ENCODE data around the gene ANGPTL8. TPM values are rescaled to one million over a fixed set of nuclear protein-coding genes. Genes with fewer than 3 reads are reported as not detected.
A peak's percentile ranks its signal among the peaks of the same experiment; 100 is the strongest.

The ANGPTL8 gene
- polyA plus RNA-seq, 6 donors from 2014 or later, result not detected

DNA sequence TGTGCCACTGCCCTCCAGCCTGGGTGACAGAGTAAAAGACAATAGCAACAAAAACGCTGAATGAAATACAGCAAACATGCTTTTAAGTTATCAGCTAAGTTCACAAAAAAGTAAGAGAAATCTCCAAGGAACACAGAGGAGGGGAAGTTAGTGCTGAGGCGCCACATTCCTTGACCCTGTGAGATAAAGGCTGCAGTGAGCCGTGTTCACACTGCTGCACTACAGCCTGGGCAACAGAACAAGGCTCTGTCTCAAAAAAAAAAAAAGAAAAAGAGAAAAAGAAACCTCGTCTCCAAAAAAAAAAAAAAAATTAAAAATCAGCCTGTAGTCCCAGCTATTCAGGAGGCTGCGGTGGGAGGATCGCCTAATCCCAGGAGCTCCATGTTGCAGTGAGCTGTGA is 39.3 kb downstream of the ANGPTL8 start:
- Mint-ChIP-seq H3K27me3 (peaks cover 23 to 47% (median 25%) of the 10 kb centered on the region in 3 donors), H3K4me1 (peaks cover 4 to 8% (median 6%) of the 10 kb centered on the region in 3 donors), H3K4me3 (no peak overlapping the region), H3K9me3 (peaks cover 5 to 19% (median 11%) of the 10 kb centered on the region in 7 donors), H3K36me3 (peaks cover 0 to 6% of the 10 kb centered on the region in 2 donors), H3K27ac (no peak overlapping the region)
- ATAC-seq (ENCODE audit: low read depth in 2 of 2) (no peak), DNase-seq (no peak)

DNA sequence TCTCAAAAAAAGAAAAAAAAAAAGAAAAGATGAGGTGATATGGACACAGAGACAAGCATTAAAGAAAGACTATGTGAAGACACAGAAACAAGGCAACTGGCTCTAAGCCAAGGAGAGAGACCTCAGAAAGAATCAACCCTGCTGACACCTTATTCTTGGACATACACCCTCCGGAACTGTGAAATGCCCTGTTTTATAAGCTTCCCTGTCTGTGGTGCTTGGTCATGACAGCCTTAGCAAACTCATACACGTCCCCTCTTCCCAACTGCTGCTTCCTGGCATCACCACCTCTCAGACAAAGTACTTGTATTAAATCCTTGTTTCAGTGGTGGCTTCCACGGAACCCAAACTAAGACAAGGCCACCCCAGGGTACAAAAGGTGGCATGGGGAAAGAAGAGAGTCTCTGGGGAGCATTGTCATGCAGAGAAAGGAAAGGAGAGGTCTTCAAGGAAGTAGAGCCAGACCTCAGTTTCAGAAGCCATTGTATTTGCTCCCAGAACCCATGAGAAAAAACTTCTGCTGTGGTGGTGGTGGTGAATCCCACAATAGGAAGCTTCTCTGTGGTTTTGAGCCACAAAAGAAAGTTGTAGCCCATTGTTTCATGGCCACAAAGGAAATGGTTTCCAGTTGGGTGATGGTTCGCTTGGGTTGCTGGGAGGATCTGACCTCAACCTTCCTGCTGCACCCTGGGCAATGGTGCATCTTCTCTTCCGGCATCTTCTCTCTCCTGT is 40.3 kb downstream of the ANGPTL8 start:
- Mint-ChIP-seq H3K27me3 (peaks cover 22 to 41% (median 23%) of the 10 kb centered on the region in 3 donors), H3K27ac (no peak overlapping the region), H3K9me3 (peaks cover 5 to 19% (median 11%) of the 10 kb centered on the region in 7 donors), H3K4me3 (peak overlapping the region in 3 of 8 donors; percentile 29 to 77 (median 61)), H3K36me3 (peaks cover 0 to 6% of the 10 kb centered on the region in 2 donors), H3K4me1 (peaks cover 4 to 8% (median 6%) of the 10 kb centered on the region in 3 donors)
- no peak for DNase-seq
- ATAC-seq (ENCODE audit: low read depth in 2 of 2), result no peak

DNA sequence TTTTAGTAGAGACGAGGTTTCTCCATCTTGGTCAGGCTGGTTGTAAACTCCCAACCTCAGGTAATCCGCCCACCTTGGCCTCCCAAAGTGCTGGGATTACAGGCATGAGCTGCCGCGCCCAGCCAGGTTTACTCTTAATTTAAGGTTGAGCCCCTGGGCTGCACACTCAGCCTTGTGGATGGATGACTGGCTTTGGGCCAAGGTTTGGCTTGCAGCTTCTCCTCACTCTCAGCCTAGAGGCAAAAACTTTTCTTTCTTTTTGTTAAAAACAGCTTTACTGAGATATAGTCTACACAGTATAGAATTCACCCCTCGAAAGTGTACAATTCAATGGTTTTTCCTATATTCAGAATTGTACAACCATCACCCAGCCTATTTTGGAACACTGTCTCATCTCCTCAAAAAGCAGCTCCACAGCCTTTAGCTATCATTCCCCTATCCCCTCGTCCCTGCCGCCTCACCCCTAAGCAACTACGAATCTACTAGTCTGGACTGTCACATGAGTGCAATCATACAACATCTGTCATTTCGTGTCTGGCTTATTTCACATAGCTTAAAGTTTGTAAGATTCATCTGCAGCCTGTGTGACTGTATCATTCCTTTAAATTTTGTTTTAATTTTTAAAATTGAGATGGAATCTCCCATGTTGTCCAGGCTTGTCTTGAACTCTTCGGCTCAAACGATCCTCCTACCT is 42.1 kb downstream of the ANGPTL8 start:
- H3K27ac Mint-ChIP-seq, result peak overlapping the region in 1 of 6 donors; percentile 4
- H3K9me3 Mint-ChIP-seq, result peaks cover 4 to 19% (median 11%) of the 10 kb centered on the region in 7 donors
- DNase-seq (no peak), ATAC-seq (ENCODE audit: low read depth in 2 of 2) (no peak)
- H3K4me1 Mint-ChIP-seq, result peaks cover 4 to 8% (median 6%) of the 10 kb centered on the region in 3 donors
- peaks cover 0 to 6% of the 10 kb centered on the region in 2 donors for H3K36me3 Mint-ChIP-seq
- H3K4me3 Mint-ChIP-seq, result no peak overlapping the region
- H3K27me3 Mint-ChIP-seq, result peaks cover 13 to 39% (median 17%) of the 10 kb centered on the region in 3 donors

DNA sequence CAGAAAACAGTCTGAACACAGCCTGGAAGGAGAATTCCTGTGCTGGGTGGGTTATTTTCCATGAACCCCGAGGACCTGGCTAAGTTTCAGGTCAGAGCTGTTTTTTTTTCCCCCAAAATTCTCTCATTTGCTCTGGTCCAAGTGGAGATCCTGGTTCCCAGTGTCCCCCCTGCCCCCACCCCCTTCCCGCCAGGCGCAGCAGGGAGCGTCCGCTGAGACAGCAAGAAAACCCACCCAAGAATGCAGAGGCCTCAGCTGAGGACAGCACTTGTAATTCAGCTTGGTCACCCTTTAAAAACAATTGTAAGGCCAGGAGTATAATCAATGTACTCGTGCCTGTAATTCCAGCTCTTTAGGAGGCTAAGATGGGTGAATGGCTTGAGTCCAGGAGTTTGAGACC is 45.1 kb downstream of the ANGPTL8 start:
- ATAC-seq (ENCODE audit: low read depth in 2 of 2), result no peak

DNA sequence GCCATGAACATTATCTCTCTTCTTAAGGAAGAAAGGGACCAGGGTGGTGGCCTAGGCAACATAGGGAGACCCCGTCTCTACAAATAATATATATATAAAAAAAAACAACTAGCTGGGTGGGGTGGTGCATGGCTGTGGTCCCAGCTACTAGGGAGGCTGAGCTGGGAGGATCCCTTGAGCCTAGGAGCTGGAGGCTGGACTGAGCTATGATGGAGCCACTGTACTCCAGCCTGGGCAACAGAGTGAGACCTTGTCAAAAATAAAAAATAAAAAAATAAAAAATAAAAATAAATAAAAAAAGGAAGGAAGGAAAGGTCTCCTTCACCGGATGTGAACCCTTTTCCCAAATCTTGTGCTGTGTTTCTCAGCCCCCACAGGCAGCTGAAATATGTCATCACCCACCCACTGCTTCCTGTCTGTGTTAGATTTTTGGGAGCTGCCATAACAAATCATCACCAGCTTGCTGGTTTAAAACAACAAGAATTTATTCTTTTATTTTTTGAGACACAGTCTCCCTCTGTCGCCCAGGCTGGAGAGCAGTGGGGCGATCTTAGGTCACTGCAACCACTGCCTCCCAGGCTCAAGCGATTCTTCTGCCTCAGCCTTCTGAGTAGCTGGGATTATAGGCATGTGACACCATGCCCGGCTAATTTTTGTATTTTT is 47.0 kb downstream of the ANGPTL8 start:
- H3K36me3 Mint-ChIP-seq, result no peaks in the 10 kb centered on the region

More for the DNA sequence above, 45.1 kb downstream of the ANGPTL8 start:
- Mint-ChIP-seq H3K36me3 (peaks cover 0 to 4% of the 10 kb centered on the region in 2 donors), H3K27me3 (peaks cover 7 to 30% (median 13%) of the 10 kb centered on the region in 3 donors), H3K4me1 (peaks cover 3 to 7% (median 4%) of the 10 kb centered on the region in 3 donors), H3K27ac (no peak overlapping the region), H3K4me3 (no peak overlapping the region), H3K9me3 (peaks cover 2 to 10% (median 4%) of the 10 kb centered on the region in 7 donors)
- no peak for DNase-seq

DNA sequence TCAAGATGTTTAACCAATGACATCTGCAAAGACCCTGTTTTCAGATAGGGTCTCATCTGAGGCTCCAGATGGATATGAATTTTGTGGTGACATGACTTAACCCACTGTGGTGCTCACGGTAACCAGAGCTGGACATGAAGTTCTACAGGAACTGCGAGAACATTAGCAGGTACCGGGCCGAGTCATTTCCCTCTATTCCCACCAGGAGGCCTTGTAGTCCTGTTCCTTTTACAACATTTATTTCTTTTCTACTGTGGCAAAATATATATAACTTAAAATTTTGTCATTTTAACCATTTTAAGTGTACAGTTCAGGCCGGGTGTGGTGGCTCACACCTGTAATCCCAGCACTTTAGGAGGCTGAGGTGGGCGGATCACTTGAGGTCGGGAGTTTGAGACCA is 48.9 kb downstream of the ANGPTL8 start:
- no peaks in the 10 kb centered on the region for H3K9me3 Mint-ChIP-seq
- ATAC-seq (ENCODE audit: low read depth in 2 of 2), result no peak
- H3K27ac Mint-ChIP-seq, result no peak overlapping the region
- H3K4me3 Mint-ChIP-seq, result no peak overlapping the region
- H3K4me1 Mint-ChIP-seq, result no peaks in the 10 kb centered on the region
- no peaks in the 10 kb centered on the region for H3K36me3 Mint-ChIP-seq
- H3K27me3 Mint-ChIP-seq, result peaks cover 4 to 34% (median 13%) of the 10 kb centered on the region in 3 donors
- no peak for DNase-seq

More for the DNA sequence above, 47.0 kb downstream of the ANGPTL8 start:
- ATAC-seq (ENCODE audit: low read depth in 2 of 2), result no peak
- no peak for DNase-seq
- Mint-ChIP-seq H3K9me3 (peaks cover 0 to 3% (median 0%) of the 10 kb centered on the region in 7 donors), H3K27me3 (peaks cover 4 to 30% (median 13%) of the 10 kb centered on the region in 3 donors), H3K27ac (no peak overlapping the region), H3K4me1 (no peaks in the 10 kb centered on the region), H3K4me3 (no peak overlapping the region)

DNA sequence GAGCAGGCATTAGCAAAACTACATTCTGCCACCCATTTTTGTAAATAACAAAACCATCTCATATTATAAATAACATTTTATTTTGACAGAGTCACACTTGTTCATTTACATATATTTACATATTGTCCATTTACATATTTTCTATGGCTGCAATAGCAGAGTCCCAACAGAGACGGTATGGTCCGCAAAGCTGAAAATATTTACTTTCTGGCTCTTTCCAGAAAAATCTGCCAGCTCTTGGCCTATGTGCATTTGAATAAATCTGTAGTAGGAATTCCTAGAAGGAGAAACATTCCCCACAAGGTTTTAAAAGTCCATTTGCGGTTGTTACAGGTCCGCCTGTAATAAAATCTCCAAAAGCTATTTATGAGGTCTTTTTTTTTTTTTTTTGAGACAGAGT is 50.8 kb downstream of the ANGPTL8 start:
- Mint-ChIP-seq H3K4me1 (peaks cover 5 to 9% (median 8%) of the 10 kb centered on the region in 3 donors), H3K4me3 (no peak overlapping the region), H3K36me3 (no peaks in the 10 kb centered on the region), H3K27ac (no peak overlapping the region), H3K27me3 (peaks cover 4 to 32% (median 13%) of the 10 kb centered on the region in 3 donors), H3K9me3 (peaks cover 0 to 1% (median 0%) of the 10 kb centered on the region in 7 donors)
- DNase-seq (no peak), ATAC-seq (ENCODE audit: low read depth in 2 of 2) (no peak)

DNA sequence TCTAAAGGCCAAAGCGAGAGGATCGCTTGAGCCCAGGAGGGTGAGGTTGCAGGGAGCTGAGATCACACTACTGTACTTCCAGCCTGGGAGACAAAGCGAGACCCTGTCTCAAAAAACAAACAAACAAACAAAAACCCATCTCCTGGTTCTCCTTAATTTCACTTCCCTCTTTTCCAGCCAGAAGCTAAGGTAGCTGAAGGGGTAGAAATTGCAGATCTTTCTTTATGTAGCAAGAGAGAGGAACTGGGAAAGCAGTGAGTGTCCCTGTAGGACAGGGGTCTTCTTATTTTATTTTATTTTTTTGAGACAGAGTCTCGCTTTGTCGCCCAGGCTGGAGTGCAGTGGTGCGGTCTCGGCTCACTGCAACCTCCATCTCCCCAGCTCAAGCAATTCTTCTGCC is 52.0 kb downstream of the ANGPTL8 start:
- no peaks in the 10 kb centered on the region for H3K36me3 Mint-ChIP-seq
- H3K9me3 Mint-ChIP-seq, result peaks cover 0 to 1% (median 0%) of the 10 kb centered on the region in 7 donors
- H3K27me3 Mint-ChIP-seq, result peaks cover 4 to 29% (median 13%) of the 10 kb centered on the region in 3 donors
- ATAC-seq (ENCODE audit: low read depth in 2 of 2) (no peak), DNase-seq (no peak)
- peaks cover 5 to 9% (median 8%) of the 10 kb centered on the region in 3 donors for H3K4me1 Mint-ChIP-seq
- H3K4me3 Mint-ChIP-seq, result no peak overlapping the region
- no peak overlapping the region for H3K27ac Mint-ChIP-seq

Other genes starting within 250 kb of the ANGPTL8 start
- 1 to 10 TPM in 3 of 6 donors, under 1 TPM in 3; 0.35 to 2.6 (median 1.0) TPM for gene LDLR, start 150.2 kb upstream of the ANGPTL8 start, polyA plus RNA-seq (ENCODE audit: low read depth in 6 of 6)
- gene SPC24, start 83.8 kb upstream of the ANGPTL8 start, polyA plus RNA-seq (ENCODE audit: low read depth in 6 of 6), result not detected
- gene KANK2, start 42.1 kb upstream of the ANGPTL8 start, polyA plus RNA-seq (ENCODE audit: low read depth in 6 of 6), result under 1 TPM in 3 of 6 donors, not detected in 3; 0.09 to 0.57 (median 0.19) TPM
- under 1 TPM in 5 of 6 donors, not detected in 1; 0.18 to 0.87 (median 0.31) TPM for gene DOCK6, start 22.9 kb downstream of the ANGPTL8 start, polyA plus RNA-seq (ENCODE audit: low read depth in 6 of 6)
- not detected for gene TSPAN16, start 56.5 kb downstream of the ANGPTL8 start, polyA plus RNA-seq (ENCODE audit: low read depth in 6 of 6)
- gene RAB3D, start 100.0 kb downstream of the ANGPTL8 start, polyA plus RNA-seq (ENCODE audit: low read depth in 6 of 6), result 1 to 10 TPM; 1.9 to 5.8 (median 2.4) TPM
- 100 to 1,000 TPM; 102 to 171 (median 114) TPM for gene TMEM205, start 106.6 kb downstream of the ANGPTL8 start, polyA plus RNA-seq (ENCODE audit: low read depth in 6 of 6)
- 10 to 100 TPM; 13.2 to 25.0 (median 16.2) TPM for gene CCDC159, start 106.9 kb downstream of the ANGPTL8 start, polyA plus RNA-seq (ENCODE audit: low read depth in 6 of 6)
- gene PLPPR2, start 115.8 kb downstream of the ANGPTL8 start, polyA plus RNA-seq (ENCODE audit: low read depth in 6 of 6), result under 1 TPM in 2 of 6 donors, not detected in 4; 0.56 to 0.69 TPM
- 10 to 100 TPM in 1 of 6 donors, 1 to 10 TPM in 5; 6.0 to 10.2 (median 7.6) TPM for gene SWSAP1, start 135.0 kb downstream of the ANGPTL8 start, polyA plus RNA-seq (ENCODE audit: low read depth in 6 of 6)
- gene EPOR, start 144.7 kb downstream of the ANGPTL8 start, polyA plus RNA-seq (ENCODE audit: low read depth in 6 of 6), result 1 to 10 TPM in 5 of 6 donors, not detected in 1; 2.2 to 3.9 (median 3.6) TPM
- under 1 TPM in 2 of 6 donors, not detected in 4; 0.40 to 0.44 TPM for gene RGL3, start 179.7 kb downstream of the ANGPTL8 start, polyA plus RNA-seq (ENCODE audit: low read depth in 6 of 6)
- 1 to 10 TPM in 1 of 6 donors, under 1 TPM in 5; 0.21 to 1.2 (median 0.69) TPM for gene ODAD3, start 195.5 kb downstream of the ANGPTL8 start, polyA plus RNA-seq (ENCODE audit: low read depth in 6 of 6)
- gene PRKCSH, start 196.0 kb downstream of the ANGPTL8 start, polyA plus RNA-seq (ENCODE audit: low read depth in 6 of 6), result 10 to 100 TPM; 32.2 to 79.6 (median 46.9) TPM
- gene ELAVL3, start 241.4 kb downstream of the ANGPTL8 start, polyA plus RNA-seq (ENCODE audit: low read depth in 6 of 6), result not detected

Measured in naive B cell (primary cell).